Colon (tissue), 2 donors: ENCODE measurements around the gene LCE2B.

Experiments used
- FAIRE-seq: peaks from 2 replicates; lab custom pipeline; 2012; peaks lifted over from hg19 to GRCh38; lab: Jason Lieb, UNC
- donor health status: control.
- donor health status: control.

The LCE2B gene

DNA sequence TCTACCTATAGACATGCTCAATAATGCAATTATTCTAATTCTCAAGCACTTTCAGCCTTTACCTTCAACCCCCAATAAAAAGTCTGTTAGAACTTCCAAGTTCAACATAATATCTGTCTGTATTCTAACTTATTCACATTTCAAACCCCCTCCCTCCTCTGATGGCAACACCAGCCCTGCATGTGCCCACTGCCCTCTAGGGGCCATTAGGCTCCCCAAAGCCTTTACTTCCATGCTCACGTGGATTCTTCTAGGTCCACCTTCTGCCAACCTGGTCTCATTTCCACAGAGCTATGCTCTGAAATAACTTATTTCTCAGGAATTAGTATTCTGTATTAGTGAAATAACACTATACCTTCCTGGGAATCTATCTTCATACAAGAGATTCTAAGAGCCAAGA lies 49.7 kb downstream of the LCE2B start:
- no peak for FAIRE-seq
